Sigmoid colon (tissue), 3 donors: ENCODE results near the gene C1orf105.

ENCODE experiments used
- CTCF ChIP-seq, 4 experiments: fragments of 450-650 bp in 3 of 4; fragments of 200-600 bp in 1 of 4; IDR thresholded peaks; one replicate each; pipeline ENCODE4 v1.5.1; 2016 to 2019; ENCODE audit warnings: antibody characterized with exemption in 4 of 4, mild to moderate bottlenecking in 3 of 4, moderate library complexity in 2 of 4
- POLR2A ChIP-seq, 2 donors: fragments of 450-650 bp; IDR thresholded peaks; one replicate each; pipeline ENCODE4 v1.6.1; 2016; ENCODE audit warnings: antibody characterized with exemption in 2 of 2, mild to moderate bottlenecking in 2 of 2, moderate library complexity in 2 of 2

- TF ChIP-seq CTCF (IDR thresholded peaks at IDR 0.05) (no peak), POLR2A (IDR thresholded peaks at IDR 0.05) (no peak)
Observed at GRCh38 chr1:172465617-172466016, 45.1 kb downstream of the C1orf105 start.
